Epithelial cell of proximal tubule (primary cell): Measurements from ENCODE around the gene TFE3. TPM values are rescaled to one million over a fixed set of nuclear protein-coding genes. Genes with fewer than 3 reads are reported as not detected.
A peak's percentile ranks its signal among the peaks of the same experiment; 100 is the strongest.

Experiments
- DNase-seq: peaks from one replicate; pipeline ENCODE4 v3.0.0-alpha.2; 2011; ENCODE audit warnings: low read depth
- H3K4me3 ChIP-seq: 2 replicates; pipeline ENCODE4 v1.5.1; 2011; ENCODE audit warnings: low read depth, mild to moderate bottlenecking, low read length
- CTCF ChIP-seq: conservative IDR thresholded peaks from 2 replicates; pipeline ENCODE4 v1.5.1; 2012; ENCODE audit warnings: low read depth, mild to moderate bottlenecking, low read length
- total RNA-seq: library from RNA; depleted of rRNA; stranded (reverse); fragments of >200 nt; gene quantifications from 2 replicates; pipeline ENCODE4 v1.2.3, GENCODE V29; 2015

TFE3 gene
- total RNA-seq, 1 donor from 2014 or later: 51.8 TPM

DNA sequence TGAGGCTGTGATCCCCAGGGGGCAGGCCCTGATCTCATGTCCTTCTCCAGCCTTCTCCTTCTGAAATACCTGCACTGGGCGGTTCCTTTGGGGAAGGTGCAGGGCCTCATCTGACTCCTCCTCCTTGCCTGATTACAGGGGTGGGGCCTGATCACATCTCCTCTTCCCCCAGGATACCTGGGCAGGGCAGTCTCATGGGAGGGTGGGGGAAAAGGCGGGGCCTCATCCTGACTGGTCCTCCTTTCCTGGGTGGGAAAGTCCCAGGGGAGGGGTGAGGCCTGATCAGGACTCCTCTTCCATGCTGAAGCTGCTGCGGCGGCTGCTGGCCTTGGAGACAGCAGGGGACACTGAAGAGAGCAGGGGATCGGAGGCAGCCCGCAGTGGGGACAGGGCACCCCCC lies 13.3 kb downstream of the TFE3 start:
- TF ChIP-seq CTCF: no peak
- DNase-seq: no peak

GRCh38 chrX:49019599-49020249 lies 23.4 kb downstream of the TFE3 start:
- no peak for DNase-seq
- H3K4me3 ChIP-seq: no peak overlapping the region
- no peak for TF ChIP-seq CTCF

More for the DNA sequence above, 13.3 kb downstream of the TFE3 start:
- no peak overlapping the region for H3K4me3 ChIP-seq

DNA sequence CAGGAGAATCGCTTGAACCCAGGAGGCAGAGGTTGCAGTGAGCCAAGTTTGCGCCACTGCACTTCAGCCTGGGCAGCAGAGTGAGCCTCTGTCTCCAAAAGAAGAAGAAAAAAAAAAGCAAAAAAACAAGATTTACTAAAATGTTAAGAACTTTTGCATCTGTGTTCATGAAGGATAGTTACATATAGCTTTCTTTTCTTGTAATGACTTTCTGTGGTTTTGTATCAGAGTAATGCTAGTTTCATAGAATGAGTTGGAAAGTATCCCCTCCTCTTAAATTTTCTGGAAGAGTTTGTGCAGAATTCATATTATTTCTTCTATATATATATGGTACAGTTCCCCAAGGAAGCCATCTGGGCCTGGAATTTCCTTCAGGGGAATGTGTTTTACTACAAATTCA lies 24.1 kb downstream of the TFE3 start:
- H3K4me3 ChIP-seq: no peak overlapping the region
- DNase-seq: no peak
- TF ChIP-seq CTCF: no peak

DNA sequence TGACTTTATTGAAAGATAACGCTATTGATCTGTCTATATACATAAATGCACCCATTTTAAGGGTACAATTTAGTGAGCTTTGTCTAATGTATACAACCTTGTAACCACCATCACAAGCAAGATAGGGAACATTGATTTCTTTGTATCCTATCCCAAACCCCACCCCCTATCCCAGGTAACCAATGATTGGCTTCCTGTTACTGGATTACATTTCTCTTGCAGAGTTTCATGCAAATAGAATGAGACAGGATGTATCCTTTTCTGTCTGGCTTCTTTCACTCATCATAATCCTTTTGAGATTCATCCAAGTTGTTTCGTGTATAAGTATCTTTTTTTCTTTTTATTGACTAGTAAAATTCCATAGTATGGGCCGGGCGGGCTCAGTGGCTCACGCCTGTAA lies 39.5 kb downstream of the TFE3 start:
- TF ChIP-seq CTCF: no peak
- no peak for DNase-seq
- no peak overlapping the region for H3K4me3 ChIP-seq

DNA sequence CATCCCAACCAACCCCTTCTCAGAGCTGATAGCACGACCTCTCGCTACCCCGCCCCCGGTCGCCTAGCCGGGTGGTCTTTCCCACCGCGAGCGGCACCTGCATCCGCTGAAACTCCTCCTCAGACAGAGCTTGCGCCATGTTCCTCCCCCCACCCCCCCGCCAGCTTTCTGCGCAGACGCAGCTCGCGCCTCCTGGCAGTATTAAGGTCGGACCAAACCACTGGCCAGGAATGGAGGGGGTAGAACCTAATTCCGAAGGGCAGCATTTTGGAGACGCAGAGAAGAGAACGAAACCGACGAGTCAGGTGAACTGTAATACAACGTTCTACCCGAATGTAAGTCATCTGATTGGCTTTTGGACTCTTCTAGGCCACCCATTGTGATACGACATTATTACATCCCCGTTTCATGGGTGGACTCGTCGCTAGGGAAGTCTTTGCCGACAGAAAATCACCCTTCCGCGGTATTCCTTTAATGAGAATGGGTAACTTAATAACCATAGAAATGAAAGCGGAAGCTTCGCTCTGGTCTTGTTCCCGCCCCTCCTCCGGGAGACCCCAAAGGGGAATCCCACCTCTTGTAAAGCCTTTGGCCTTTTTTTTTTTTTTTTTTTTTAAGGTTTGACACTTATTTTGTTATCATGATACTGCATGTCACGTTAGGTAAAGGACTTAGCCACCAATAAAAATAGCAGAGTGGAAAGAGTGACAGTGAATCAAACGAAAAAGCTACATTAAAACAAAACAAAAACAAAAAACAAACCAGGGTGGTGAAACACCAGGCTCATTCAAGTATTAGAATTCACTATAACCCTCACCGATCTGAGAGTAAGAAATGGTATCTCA lies 40.8 kb downstream of the TFE3 start, which contains the start of gene GRIPAP1:
GRIPAP1 (minus strand) TSS at position 174 of the 845 bp plus-strand sequence; CDS start at position 139, 35 bp downstream.
- DNase-seq: peak; percentile 89
- peak within 1 kb of the TSS; percentile 84 for H3K4me3 ChIP-seq
- TF ChIP-seq CTCF: no peak

GRCh38 chrX:49001521-49002090 lies 41.6 kb downstream of the TFE3 start:
- H3K4me3 ChIP-seq: peak overlapping the region; percentile 84
- no peak for DNase-seq
- no peak for TF ChIP-seq CTCF
